Naive thymus-derived CD4-positive, alpha-beta T cell (primary cell): ENCODE data around the gene PTPRC. TPM values are rescaled to one million over a fixed set of nuclear protein-coding genes. Genes with fewer than 3 reads are reported as not detected.
A peak's percentile ranks its signal among the peaks of the same experiment; 100 is the strongest.

Experiments used
- ATAC-seq: fragments of 150-1000 bp; cut with Tn5 transposase; 2 replicates; pipeline ENCODE4 v1.10.0; 2021; ENCODE audit warnings: mild to moderate bottlenecking, moderate library complexity
- CTCF ChIA-PET: fragments of 350-600 bp; sonication (Branson Sonifier 250); formaldehyde crosslinking; loops from one replicate; lab custom pipeline; 2021; ENCODE audit warnings: antibody characterized with exemption; lab: Charles Lee
- POLR2A ChIA-PET: fragments of 350-600 bp; sonication (Branson Sonifier 250); formaldehyde crosslinking; loops from one replicate; lab custom pipeline; 2021; ENCODE audit warnings: antibody characterized with exemption, inconsistent platforms; lab: Charles Lee
- DNase-seq, 9 donors: peaks; one replicate each; pipeline versions ENCODE4 v3.0.0 to v3.0.0-alpha.2; 2020 to 2022; ENCODE audit warnings: mixed read lengths in 1 of 9
- H3K27ac ChIP-seq: one replicate; pipeline ENCODE4 v1.7.0; 2013; ENCODE audit warnings: mild to moderate bottlenecking, low read depth, low read length, moderate library complexity
- H3K27me3 ChIP-seq, 2 donors: one replicate each; pipeline ENCODE4 v1.7.0; 2013; ENCODE audit warnings: low read length in 2 of 2, mild to moderate bottlenecking in 2 of 2, moderate library complexity in 2 of 2; ENCODE audit not compliant: control insufficient read depth in 2 of 2, insufficient read depth in 2 of 2
- H3K36me3 ChIP-seq, 3 experiments: 1 replicate in 2 of 3; 2 replicates in 1 of 3; pipeline ENCODE4 v1.7.0; 2013; ENCODE audit warnings: low read length in 3 of 3, mild to moderate bottlenecking in 3 of 3, moderate library complexity in 1 of 3; ENCODE audit not compliant: insufficient read depth in 3 of 3, control insufficient read depth in 2 of 3
- H3K4me1 ChIP-seq, 2 donors: one replicate each; pipeline ENCODE4 v1.7.0; 2013; ENCODE audit warnings: low read length in 2 of 2, mild to moderate bottlenecking in 2 of 2, moderate library complexity in 1 of 2; ENCODE audit not compliant: control insufficient read depth in 2 of 2, insufficient read depth in 2 of 2
- H3K4me3 ChIP-seq: 2 replicates; pipeline ENCODE4 v1.7.0; 2013; ENCODE audit warnings: mild to moderate bottlenecking, low read length
- H3K9me3 ChIP-seq, 3 experiments: 1 replicate in 2 of 3; 2 replicates in 1 of 3; pipeline ENCODE4 v1.7.0; 2013; ENCODE audit warnings: low read length in 3 of 3; ENCODE audit not compliant: control insufficient read depth in 2 of 3
- H3K27ac Mint-ChIP-seq, 9 donors: one replicate each; pipeline ENCODE4 v1.8.0; 2020 to 2022; ENCODE audit warnings: mixed read lengths in 9 of 9, mild to moderate bottlenecking in 8 of 9, moderate library complexity in 5 of 9, inconsistent platforms in 2 of 9
- H3K27me3 Mint-ChIP-seq, 5 donors: one replicate each; pipeline ENCODE4 v1.8.0; 2021 to 2022; ENCODE audit warnings: mixed read lengths in 5 of 5, mild to moderate bottlenecking in 1 of 5
- H3K36me3 Mint-ChIP-seq, 5 donors: one replicate each; pipeline ENCODE4 v1.8.0; 2020 to 2022; ENCODE audit warnings: mixed read lengths in 5 of 5, mild to moderate bottlenecking in 3 of 5, inconsistent platforms in 1 of 5
- H3K4me1 Mint-ChIP-seq, 7 donors: one replicate each; pipeline ENCODE4 v1.8.0; 2020 to 2022; ENCODE audit warnings: mixed read lengths in 7 of 7, mild to moderate bottlenecking in 3 of 7, inconsistent platforms in 1 of 7
- H3K4me3 Mint-ChIP-seq, 10 donors: one replicate each; pipeline ENCODE4 v1.8.0; 2020 to 2022; ENCODE audit warnings: mild to moderate bottlenecking in 10 of 10, mixed read lengths in 10 of 10, moderate library complexity in 6 of 10, inconsistent platforms in 2 of 10
- H3K9me3 Mint-ChIP-seq, 11 donors: one replicate each; pipeline ENCODE4 v1.8.0; 2020 to 2022; ENCODE audit warnings: mixed read lengths in 11 of 11, mild to moderate bottlenecking in 4 of 11, inconsistent platforms in 1 of 11, moderate library complexity in 1 of 11
- intact Hi-C, 2 donors: fragments of 100-400 bp; cut with micrococcal nuclease; formaldehyde crosslinking; loops; one replicate each; pipeline ENCODE4 v1.15.1; 2023
- polyA plus RNA-seq, 2 donors: library from polyadenylated mRNA; unstranded; fragments of 300-500 nt; fragmentation: Illumina TruSeq; gene quantifications; one replicate each; pipeline ENCODE4 v1.2.3, GENCODE V29; 2021
- total RNA-seq, 6 experiments: library from RNA in 5 of 6; stranded (reverse) in 5 of 6; gene quantifications; 1 replicate in 5 of 6; 2 replicates in 1 of 6; pipeline ENCODE4 v1.2.3 and lab custom pipeline; 2021 to 2026

The PTPRC gene
- total and polyA plus RNA-seq, 7 experiments from 2014 or later: 739 to 1,286 (median 1,064) TPM

- Mint-ChIP-seq H3K4me3 (peak overlapping the region; percentile 77 to 92 (median 84)), H3K36me3 (peaks cover 19 to 43% (median 33%) of the 10 kb centered on the region in 5 donors), H3K27ac (peak overlapping the region; percentile 83 to 98 (median 98)), H3K4me1 (peaks cover 47 to 93% (median 73%) of the 10 kb centered on the region in 7 donors), H3K27me3 (no peaks in the 10 kb centered on the region), H3K9me3 (peaks cover 0 to 2% (median 0%) of the 10 kb centered on the region in 11 donors)
- Histone ChIP-seq H3K27me3 (no peaks in the 10 kb centered on the region), H3K9me3 (no peaks in the 10 kb centered on the region), H3K36me3 (peaks cover 4 to 11% (median 10%) of the 10 kb centered on the region in 3 experiments), H3K4me1 (peaks cover 62% of the 10 kb centered on the region in 2 donors), H3K4me3 (peak overlapping the region; percentile 41), H3K27ac (peak overlapping the region; percentile 94)
- peak; percentile 34 for ATAC-seq
- no peak for DNase-seq
- POLR2A ChIA-PET: interaction anchor here (0.7 to 5.2 kb wide), 15 partner anchors 10 to 486 kb away, joined by 3 to 54 read pairs (median 9); partner anchors contain the start of gene PTPRC
- intact Hi-C loops: no loop called here
- CTCF ChIA-PET: interaction anchor here (0.9 to 4.0 kb wide), 9 partner anchors 12 to 132 kb away, joined by 3 to 27 read pairs (median 3); no protein-coding TSS in a partner anchor
Measured at GRCh38 chr1:198651650-198652400, 13.0 kb downstream of the PTPRC start.

- Mint-ChIP-seq H3K27me3 (no peaks in the 10 kb centered on the region), H3K4me1 (peaks cover 41 to 95% (median 76%) of the 10 kb centered on the region in 7 donors), H3K36me3 (peaks cover 15 to 30% (median 26%) of the 10 kb centered on the region in 5 donors), H3K9me3 (no peaks in the 10 kb centered on the region), H3K27ac (peak overlapping the region; percentile 4 to 98 (median 95)), H3K4me3 (peak overlapping the region in 8 of 10 donors; percentile 24 to 86 (median 62))
- peak overlapping the region; percentile 3 for H3K4me3 ChIP-seq
- no peak for DNase-seq
- POLR2A ChIA-PET: interaction anchor here (0.6 to 10.1 kb wide), 5 partner anchors 26 to 51 kb away, joined by 3 to 143 read pairs (median 3); no protein-coding TSS in a partner anchor
- intact Hi-C loops: no loop called here
- peaks cover 0 to 8% (median 4%) of the 10 kb centered on the region in 3 experiments for H3K36me3 ChIP-seq
- CTCF ChIA-PET: interaction anchor here (0.6 to 1.7 kb wide), 2 partner anchors 15 to 28 kb away, joined by 3 to 4 read pairs; partner anchors contain the start of gene PTPRC
- no peaks in the 10 kb centered on the region for H3K27me3 ChIP-seq
- peak overlapping the region; percentile 94 for H3K27ac ChIP-seq
- no peak for ATAC-seq
- peaks cover 61 to 70% of the 10 kb centered on the region in 2 donors for H3K4me1 ChIP-seq
- H3K9me3 ChIP-seq: no peaks in the 10 kb centered on the region
Measured at GRCh38 chr1:198653808-198654413, 15.1 kb downstream of the PTPRC start.

- Histone ChIP-seq H3K4me3 (peak overlapping the region; percentile 44), H3K27me3 (no peaks in the 10 kb centered on the region), H3K4me1 (peaks cover 59 to 69% of the 10 kb centered on the region in 2 donors), H3K9me3 (no peaks in the 10 kb centered on the region), H3K27ac (peak overlapping the region; percentile 94), H3K36me3 (peaks cover 0 to 8% (median 4%) of the 10 kb centered on the region in 3 experiments)
- Mint-ChIP-seq H3K4me1 (peaks cover 29 to 93% (median 74%) of the 10 kb centered on the region in 7 donors), H3K9me3 (no peaks in the 10 kb centered on the region), H3K27ac (peak overlapping the region; percentile 92 to 98 (median 96)), H3K27me3 (no peaks in the 10 kb centered on the region), H3K4me3 (peak overlapping the region; percentile 38 to 84 (median 80)), H3K36me3 (peaks cover under 1 to 21% (median 11%) of the 10 kb centered on the region in 5 donors)
- CTCF ChIA-PET: interaction anchor here (0.5 to 1.7 kb wide), 2 partner anchors 18 to 27 kb away, joined by 3 to 4 read pairs; no protein-coding TSS in a partner anchor
- intact Hi-C loops: loop anchor here (1.0 to 5.0 kb wide), 8 partner anchors 7 to 132 kb away; partner anchors contain the start of gene PTPRC (in 1 of the 2)
- DNase-seq (no peak), ATAC-seq (no peak)
- POLR2A ChIA-PET: interaction anchor here (0.6 to 10.1 kb wide), 7 partner anchors 17 to 140 kb away, joined by 3 to 143 read pairs (median 15); partner anchors contain the start of gene PTPRC
Measured at GRCh38 chr1:198655459-198656121, 16.8 kb downstream of the PTPRC start.

- CTCF ChIA-PET: interaction anchor here (0.9 to 1.7 kb wide), 6 partner anchors 11 to 1042 kb away, joined by 3 to 7 read pairs (median 5); no protein-coding TSS in a partner anchor
- H3K36me3 ChIP-seq: peaks cover 0 to 8% (median 4%) of the 10 kb centered on the region in 3 experiments
- Mint-ChIP-seq H3K9me3 (no peaks in the 10 kb centered on the region), H3K27me3 (no peaks in the 10 kb centered on the region), H3K27ac (peak overlapping the region; percentile 93 to 99 (median 97)), H3K4me1 (peaks cover 29 to 90% (median 73%) of the 10 kb centered on the region in 7 donors), H3K4me3 (peak overlapping the region; percentile 66 to 87 (median 82)), H3K36me3 (peaks cover 0 to 23% (median 9%) of the 10 kb centered on the region in 5 donors)
- H3K9me3 ChIP-seq: no peaks in the 10 kb centered on the region
- peak; percentile 42 to 96 (median 87) for DNase-seq
- peak overlapping the region; percentile 94 for H3K27ac ChIP-seq
- ATAC-seq: peak; percentile 84
- POLR2A ChIA-PET: interaction anchor here (0.5 to 10.1 kb wide), 19 partner anchors 8 to 177 kb away, joined by 3 to 143 read pairs (median 5); partner anchors contain the start of gene PTPRC
- peaks cover 61 to 76% of the 10 kb centered on the region in 2 donors for H3K4me1 ChIP-seq
- intact Hi-C loops: loop anchor here (1.0 to 5.0 kb wide), 8 partner anchors 8 to 133 kb away; partner anchors contain the start of gene PTPRC (in 1 of the 2)
- peak overlapping the region; percentile 63 for H3K4me3 ChIP-seq
- H3K27me3 ChIP-seq: no peaks in the 10 kb centered on the region
Measured at GRCh38 chr1:198656500-198656932, 17.7 kb downstream of the PTPRC start.

GRCh38 chr1:198657550-198658064, 18.8 kb downstream of the PTPRC start:
- Histone ChIP-seq H3K4me1 (peaks cover 65 to 78% of the 10 kb centered on the region in 2 donors), H3K4me3 (peak overlapping the region; percentile 40), H3K9me3 (no peaks in the 10 kb centered on the region), H3K27me3 (no peaks in the 10 kb centered on the region), H3K27ac (peak overlapping the region; percentile 94), H3K36me3 (peaks cover 0 to 8% (median 4%) of the 10 kb centered on the region in 3 experiments)
- peak overlapping the region; percentile 90 to 99 (median 97) for H3K27ac Mint-ChIP-seq
- peaks cover 36 to 90% (median 73%) of the 10 kb centered on the region in 7 donors for H3K4me1 Mint-ChIP-seq
- H3K27me3 Mint-ChIP-seq: no peaks in the 10 kb centered on the region
- CTCF ChIA-PET: interaction anchor here (1.0 to 1.7 kb wide), 2 partner anchors 10 to 29 kb away, joined by 4 to 6 read pairs; no protein-coding TSS in a partner anchor
- H3K9me3 Mint-ChIP-seq: no peaks in the 10 kb centered on the region
- ATAC-seq (peak; percentile 65), DNase-seq (peak in 6 of 9 donors; percentile 59 to 83 (median 70))
- intact Hi-C loops: loop anchor here (1.0 to 5.0 kb wide), 5 partner anchors 8 to 35 kb away; no protein-coding TSS in a partner anchor
- peaks cover 0 to 23% (median 7%) of the 10 kb centered on the region in 5 donors for H3K36me3 Mint-ChIP-seq
- POLR2A ChIA-PET: interaction anchor here (0.6 to 10.1 kb wide), 17 partner anchors 10 to 233 kb away, joined by 3 to 143 read pairs (median 6); partner anchors contain the start of gene PTPRC
- H3K4me3 Mint-ChIP-seq: peak overlapping the region; percentile 49 to 87 (median 82)
